NK-92 (cell line): ENCODE results near the gene MED12L.

Source experiments
- DNase-seq: peaks from one replicate; lab custom pipeline; 2025; ENCODE audit not compliant: unreplicated experiment; lab: John Stamatoyannopoulos, UW

MED12L gene

DNA sequence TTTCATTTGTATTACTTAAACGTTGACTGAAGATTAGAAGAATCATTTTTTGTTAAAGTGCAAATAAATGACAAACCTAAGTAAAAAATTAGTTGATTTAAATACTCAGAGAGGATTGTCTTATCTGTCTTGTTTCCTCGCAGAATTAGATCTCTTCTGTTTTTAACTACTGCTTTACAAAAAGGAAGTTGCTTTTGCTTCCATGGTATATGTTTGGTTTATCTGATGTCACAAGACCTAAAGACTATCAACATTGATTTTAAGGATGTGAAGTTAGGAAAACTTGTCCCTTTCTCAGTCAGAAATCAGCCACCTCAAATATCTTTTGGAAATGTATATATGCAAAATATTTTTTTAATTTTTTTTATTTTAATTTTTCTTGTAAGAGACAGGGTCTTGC lies 88.9 kb downstream of the MED12L start:
- no peak for DNase-seq

DNA sequence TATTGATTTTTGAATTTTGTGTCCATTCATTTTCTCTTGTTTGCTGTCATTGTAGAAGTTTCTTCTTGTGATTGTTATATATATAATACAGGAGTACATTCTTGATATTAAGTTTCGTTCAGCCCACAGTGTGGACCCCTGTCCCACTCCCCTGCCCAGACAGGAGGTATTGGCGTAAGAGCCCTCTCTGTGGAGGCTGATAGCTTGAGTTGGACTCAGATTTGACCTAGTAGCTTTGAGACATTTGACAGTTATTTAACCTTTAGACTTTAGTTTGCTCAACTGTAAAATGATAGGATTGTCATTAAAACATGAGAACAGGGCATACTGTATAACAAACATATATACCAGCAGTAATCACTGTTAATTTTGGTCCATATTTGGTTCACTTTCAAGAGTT lies 90.5 kb downstream of the MED12L start:
- DNase-seq = no peak

DNA sequence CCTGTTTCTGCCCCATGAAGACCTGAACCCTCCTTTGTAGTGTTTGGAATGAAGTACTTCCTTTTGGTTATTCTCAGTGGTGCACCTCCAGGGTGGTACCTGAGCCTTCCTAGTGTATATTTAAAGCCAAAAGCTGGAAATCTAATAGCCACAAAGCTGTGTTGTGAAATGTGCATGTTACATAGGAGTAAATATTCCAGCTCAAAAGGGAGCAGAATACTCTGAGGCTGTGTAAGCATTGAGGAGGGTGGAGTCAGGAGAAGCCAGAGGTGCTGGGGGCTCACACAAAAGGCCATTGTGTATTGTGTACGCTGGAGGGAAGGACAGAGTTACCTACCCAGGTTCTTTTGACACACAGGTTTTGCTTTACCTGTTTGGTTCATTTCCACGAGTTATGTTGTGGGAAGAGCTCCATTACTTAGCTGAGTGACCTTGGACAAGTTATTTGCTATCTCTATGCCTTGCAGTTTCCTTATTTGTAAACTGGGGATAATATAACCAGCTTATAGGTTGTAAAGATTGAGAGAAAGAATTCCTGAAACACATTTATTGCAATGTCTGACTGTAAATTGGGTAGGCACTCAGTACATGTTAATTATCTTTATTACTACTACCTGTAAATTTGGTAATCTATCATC lies 92.9 kb downstream of the MED12L start:
- DNase-seq = no peak

DNA sequence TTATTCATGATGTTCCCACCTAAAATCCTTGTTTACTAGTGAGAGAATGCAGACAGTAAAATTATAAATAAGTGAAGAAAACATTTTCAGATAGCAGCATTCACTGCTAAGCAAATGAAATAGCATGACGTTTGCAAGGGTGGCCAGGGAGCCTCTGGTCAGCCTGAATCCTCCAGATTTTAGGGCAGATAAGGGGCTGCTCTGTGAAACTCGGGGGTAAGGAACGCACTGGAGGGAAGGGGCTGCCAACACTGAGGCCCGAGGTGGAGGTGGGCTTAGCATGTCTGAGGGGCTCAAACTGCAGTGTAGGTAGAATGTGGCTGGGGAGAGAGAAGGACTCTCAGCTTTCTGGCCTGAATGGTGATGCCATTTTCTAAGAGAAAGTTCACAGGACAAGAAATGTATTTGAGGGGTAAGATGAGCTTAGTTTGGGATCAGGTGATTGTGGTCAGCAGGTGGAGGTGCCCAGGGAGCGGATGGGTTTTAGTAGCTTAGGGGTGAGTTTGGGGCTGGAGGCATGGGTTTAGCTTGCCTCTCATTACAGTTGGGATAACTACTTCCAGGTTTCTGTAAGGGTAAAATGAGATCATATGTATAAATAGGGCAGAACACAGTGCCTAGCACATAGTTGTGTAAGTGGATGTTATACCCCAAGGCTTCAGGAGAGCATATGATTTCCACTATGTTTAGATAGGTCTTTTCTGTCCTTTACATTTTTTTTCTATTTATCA lies 97.0 kb downstream of the MED12L start:
- DNase-seq = no peak

DNA sequence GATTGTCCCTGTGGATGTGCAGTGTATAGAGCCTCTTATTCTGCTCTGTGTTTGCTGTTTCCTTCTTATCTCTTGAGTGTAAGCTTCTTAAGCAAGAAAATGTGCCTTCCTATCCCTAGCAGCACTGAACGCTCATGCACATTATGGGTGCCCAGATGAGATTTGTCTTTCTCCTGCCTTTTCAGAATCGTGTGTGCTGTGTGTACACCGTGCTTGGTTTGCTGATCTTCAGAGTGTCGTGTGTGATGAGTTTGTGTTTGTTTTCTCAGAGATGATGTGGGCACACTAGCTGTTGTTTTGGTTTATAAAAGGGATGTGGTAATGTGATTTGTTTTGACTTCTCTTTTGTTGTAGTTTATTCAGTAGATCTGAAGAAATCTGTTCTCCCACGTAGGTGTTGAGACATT lies 97.8 kb downstream of the MED12L start:
- no peak for DNase-seq

DNA sequence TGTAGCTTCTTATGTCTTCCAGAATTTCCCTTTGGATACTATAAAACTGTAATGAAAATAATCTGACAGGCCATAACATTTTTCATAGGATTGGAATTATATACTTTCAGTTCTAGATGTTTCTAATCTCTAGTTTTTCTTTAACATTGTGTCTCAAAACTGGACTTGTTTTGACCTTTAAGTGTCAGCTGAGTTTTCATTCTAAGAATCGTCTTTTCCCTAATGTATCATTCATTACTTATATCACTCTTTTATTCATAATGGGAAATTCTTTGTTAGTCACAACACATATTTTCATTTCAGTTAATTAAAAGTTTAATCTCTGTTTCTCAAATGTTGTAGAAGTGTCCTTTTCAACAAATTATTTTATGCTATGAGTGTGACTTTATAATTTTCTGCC lies 105.6 kb downstream of the MED12L start:
- no peak for DNase-seq

DNA sequence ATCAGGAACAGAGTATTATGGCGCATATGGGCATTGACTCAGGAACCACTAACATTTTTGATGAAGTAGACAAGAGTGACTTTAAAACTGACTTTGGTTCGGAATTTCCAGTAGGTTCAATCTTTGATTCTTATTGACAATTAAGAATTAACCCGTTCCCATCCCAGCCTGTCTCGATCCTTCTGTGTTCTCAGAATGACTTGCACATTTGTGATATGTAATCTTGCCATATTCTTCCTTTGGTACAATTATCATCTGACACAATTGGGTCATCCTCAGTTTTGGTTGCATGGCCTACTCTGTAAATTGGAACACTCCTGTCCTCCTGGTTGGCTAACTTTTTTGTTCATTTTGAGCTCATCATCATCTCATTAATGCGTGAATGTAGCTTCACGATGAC lies 107.1 kb downstream of the MED12L start:
- DNase-seq = no peak

DNA sequence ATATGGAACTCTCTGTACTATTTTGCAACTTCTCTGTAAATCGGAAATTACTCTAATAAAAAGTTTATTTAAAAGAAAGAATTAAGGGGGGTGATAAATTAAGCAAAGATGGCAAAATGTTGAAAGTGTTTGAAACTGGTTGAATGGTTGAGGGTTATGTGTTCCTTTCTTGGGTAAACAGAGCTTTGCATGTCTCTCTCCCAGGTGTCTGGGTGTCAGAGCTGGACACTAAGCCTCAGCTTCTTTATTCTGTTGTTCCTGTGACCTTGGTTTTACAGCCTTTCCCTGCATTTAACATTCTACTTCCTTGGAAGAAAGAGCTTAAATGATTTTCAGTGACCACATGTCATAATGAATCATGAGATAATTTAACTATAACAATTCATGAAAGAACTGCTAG lies 110.4 kb downstream of the MED12L start:
- no peak for DNase-seq

DNA sequence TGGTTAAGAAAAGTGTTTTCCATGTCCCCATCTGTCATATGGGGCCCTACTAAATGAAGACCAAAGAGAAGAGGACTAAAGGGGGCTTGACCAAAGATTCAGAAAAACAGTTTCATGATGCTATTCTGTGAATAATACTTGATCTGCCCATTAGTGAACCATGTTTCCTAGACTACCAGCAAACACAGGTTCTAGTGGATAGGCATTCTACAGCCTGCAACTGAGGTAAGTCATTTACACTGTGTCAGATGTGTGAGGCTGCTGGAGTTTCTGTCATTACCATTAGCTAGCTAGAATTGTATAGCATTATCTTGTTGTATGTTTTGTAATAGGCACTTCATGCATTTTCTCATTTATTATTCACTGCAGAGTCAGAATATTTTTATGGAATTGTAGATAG lies 111.0 kb downstream of the MED12L start:
- no peak for DNase-seq

DNA sequence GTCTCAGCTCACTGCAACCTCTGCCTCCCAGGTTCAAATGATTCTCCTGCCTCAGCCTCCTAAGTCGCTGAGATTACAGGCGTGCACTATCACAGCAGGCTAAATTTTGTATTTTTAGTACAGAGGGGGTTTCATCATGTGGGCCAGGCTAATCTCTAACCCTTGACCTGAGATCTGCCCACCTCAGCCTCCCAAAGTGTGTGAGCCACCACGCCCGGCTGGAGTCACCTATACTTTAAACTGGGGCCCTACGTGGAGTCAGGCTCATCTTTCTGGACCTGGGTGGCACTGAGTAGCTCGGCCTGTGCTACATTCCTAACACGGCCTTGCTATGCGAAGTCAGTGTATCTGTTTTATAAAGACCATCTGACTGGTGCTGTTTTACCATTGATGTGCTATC lies 111.8 kb downstream of the MED12L start:
- no peak for DNase-seq

DNA sequence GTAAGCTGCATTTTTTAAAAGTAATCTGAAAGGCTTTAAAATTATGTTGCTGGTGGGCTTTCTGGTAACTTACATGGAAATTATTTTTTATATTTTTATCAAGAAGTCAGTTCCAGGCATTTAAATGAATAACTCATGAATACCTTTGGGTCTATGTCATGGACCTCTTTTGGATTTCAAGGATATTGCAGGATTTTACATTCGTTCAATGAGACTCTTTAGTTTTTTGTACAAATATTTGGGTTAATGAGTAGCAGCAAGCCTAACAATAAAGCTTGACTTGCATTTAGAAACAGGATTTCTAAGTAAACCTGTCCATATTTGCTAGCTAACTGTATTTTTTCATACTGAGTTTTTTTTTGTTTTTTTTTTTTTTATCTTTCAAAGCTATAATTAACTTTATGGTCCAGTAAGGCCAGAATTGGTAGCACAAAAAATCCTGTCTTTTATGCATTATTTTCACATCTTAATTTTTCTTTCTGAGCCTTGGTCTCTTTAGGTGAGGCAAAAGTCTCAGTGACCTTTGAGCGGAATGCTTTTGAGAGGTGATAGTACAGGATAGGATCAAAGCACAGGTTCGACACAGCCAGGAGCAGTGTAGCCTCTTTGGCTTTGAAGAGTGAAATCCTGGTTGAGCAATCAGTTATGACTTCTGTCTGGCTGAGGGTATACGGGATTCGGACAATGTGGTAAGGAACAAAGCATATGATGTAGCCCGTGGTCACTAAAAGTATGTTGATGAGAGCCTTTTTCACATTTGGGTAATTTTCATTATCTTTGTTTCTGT lies 112.7 kb downstream of the MED12L start:
- DNase-seq = no peak

DNA sequence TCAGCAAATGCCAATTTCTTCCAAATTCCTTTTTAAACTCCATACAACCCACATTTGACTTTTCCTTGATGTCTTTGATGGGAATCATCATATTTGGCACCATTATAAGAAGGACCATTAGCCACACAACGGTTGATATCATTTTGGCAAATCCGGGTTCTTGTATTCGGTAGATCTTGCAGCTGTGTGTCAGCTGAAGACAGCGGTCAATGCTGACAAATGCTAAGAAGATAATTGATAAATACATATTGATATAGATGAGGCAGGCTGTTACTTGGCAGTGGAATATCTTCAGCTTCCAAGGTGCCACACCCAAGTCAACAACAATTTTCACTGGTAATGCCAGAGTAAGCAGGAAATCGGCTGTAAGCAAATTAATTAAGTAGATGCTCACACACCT lies 113.4 kb downstream of the MED12L start:
- no peak for DNase-seq

DNA sequence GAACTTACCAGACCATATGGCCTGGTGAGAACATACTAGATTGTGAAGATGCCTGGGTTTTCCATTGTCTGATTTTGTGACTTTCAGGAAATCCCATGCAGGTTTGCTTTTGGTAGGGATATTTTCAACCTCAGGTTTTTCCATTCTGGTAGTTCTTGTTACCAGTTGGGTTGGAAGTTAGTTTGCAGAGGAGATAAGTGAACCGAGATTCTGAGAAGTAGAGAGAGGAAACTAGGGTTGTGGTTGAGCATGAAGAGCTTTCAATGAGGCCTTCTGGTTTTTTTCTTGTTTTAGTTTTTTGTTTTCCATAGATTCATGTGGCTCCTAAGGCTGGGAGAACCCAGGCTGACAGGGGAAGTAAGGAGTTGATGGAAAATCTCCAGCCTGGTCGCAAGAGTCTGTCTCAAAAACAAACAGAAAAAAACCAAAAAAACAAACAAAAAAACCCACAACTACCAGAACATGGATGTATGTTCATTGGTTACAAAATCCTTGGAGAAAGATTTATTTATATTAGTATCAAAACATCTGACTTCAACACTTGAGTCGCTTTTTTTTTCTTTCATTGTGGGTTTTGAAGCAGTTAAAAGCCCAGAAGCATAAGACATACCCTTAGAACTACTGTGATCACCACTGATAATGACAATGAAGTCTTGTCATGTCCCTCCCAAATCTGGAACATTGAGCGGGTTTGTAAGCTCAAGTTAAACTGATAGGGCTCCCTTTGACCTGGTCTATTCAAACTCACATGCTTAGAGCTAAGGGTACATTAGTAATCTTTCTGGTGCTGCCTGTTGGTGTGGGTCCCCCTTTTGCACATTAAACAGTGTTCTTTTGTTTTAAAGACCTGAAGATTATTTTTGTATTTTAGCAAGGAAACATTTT lies 114.3 kb downstream of the MED12L start:
- DNase-seq = no peak

DNA sequence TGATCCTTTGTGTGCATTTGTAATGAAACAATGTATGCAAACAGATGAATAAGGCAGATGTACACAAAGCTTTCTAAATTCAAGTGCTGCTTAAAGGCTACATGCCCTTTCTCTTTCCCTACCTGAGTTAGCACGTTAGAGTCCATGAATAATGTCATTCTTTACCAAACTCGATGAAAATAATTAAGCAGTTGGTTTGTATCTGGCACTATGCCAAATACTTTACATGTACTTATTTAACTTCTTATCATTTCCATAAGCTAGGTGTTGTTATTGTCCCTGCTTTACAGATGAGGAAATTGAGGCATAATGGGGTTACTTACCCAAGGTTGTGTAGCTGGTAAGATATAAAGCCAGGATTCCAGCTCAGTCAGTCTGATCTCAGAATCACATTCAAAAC lies 115.1 kb downstream of the MED12L start:
- DNase-seq = no peak

DNA sequence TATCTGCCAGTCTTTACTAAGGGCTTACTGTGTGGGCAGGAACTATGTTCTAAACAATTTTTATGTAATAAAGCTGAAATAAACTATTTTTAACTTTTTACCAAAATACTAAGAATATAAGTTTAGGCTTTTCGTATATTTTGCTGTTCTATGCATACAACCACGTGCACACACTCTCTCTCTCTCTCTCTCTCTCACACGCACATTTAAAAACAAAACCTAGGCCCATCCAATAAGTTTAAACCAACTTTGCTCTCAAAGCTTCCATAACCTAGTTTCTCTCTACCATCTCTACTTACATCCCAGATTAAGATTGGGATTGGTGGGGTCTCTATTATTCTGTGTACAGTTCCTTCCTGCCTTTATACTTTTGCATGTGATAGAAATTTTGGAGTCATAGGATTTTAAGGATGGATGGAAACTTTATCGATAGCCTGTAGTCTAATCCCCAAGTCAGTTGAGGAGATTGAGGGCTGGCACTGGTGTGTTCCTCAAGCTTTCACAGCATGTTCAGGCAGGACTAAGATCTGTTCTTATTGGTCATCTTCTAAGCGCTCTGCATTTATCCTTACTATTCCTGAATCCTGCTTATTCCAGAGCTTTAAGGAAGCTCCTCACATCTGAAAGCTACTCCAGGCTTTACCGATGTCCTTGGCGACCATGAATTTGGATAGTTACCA lies 115.7 kb downstream of the MED12L start:
- no peak for DNase-seq

DNA sequence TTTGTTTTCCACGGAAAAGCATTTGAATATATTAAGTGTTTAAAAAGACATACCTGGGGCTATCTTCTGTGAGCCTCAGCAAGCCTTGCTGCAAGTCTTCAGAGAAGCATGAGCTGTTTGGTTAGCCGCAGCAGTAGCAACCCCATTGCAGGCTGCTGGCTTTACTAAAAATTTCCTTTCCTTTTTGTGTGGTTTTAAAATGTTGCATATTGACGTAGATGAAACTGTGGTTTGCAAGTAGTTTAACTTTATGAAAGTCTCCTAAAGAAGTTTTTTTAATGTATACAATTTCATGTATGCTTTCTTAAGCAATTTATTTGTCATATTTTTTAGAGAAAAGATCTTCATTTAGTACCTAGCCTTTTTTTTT lies 117.6 kb downstream of the MED12L start, which contains the start of gene GPR171:
TSS of gene GPR171 (minus strand) at position 166 of the 370 bp plus-strand sequence. CDS start 3,830 bp downstream, outside the sequence.
- no peak for DNase-seq

DNA sequence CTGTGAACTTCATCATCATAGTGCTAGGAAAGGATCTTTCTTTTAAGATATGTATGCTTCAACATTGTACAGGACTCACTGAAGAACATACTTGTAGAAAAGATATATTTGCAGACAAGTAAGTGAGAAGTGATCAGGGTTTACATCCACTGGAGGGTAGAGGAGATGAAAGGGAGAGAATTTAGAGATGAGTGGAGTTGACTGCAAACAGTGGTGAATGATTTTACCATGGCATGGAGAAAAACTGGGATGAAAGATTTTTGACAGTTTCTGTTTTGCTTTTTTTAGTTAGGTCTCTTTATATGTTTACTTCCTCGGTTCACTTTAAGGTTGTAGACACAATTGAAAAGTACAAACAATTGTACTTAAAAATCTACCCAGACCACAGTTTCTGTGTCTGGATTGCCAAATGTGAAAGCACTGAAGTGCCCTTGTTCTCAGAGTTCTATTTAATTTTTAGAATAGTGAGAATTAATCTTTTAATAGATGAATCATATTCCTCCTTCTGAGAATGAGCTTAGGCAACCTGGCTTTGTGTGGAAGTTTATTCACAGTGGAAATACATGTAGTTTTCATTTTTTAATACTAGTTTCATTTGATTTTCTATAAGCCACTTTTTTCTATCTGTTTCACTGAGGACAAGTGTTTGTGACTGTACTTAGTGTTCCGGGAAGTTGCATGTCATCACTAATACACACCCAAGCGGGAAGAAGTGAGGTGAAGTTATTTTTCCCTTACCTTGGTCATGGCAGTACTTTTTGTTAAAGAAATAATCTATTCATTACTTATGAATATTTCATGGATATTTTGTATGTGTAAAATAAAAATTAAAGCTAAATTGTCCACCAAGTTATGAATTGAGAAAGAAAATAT lies 119.3 kb downstream of the MED12L start:
- no peak for DNase-seq

DNA sequence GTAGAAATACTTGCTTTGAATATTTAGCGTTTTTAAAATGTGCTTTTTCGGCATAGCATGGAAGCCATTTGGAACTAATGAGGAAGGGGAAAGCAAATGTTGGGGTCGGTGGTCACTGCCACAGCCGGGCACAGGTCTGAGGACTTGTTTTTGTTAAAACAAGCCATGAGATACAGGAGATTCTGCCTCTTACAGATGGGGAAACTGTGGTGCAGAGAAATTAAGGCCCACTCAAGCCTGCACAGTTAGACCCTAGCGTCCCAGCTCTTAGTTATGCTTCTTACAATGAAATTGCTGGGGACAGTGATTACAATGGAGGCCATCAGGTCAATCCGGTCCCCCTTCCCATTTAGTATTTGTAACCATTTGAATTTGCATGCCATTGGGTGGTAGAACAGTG lies 120.0 kb downstream of the MED12L start:
- DNase-seq = no peak

DNA sequence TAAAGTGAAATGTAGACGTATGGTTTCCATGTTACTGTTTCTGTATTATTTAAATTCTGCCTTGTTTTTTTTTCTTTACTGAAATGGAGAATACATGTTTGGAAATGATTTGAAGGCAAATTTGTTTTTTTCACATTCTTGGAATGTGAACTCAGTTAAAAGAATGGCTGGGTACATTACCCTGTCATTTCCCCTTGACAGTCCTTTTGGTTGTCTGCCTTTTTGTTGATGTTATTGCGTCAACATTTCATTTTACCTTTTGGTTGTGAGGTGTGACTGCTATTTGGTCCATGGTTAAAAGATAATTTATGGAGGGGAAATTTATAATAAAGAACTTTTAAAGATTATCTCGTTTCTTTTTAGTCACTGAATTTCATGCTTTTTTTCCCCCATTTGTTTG lies 120.7 kb downstream of the MED12L start:
- no peak for DNase-seq

DNA sequence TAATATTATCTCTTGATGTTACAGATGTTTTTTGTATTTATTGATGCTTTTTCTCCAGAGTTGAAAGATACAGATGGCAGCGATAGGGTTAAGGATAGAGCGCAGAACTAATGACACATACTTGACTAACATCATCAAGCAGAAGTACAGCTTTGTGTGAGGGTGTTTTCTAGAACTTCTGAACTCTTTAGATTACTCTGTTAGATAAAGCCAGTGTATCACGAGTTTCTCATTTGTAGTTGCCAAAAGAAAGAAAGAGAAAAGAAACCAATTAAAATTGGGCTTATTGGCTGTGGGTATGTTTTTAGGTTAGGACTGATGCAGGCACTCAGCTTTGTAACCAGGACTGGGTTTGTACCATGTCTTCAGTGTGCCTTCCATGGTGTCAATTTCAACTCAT lies 124.2 kb downstream of the MED12L start:
- no peak for DNase-seq
